Measurements from ENCODE around the gene TPCN1. TPM values are rescaled to one million over a fixed set of nuclear protein-coding genes. Genes with fewer than 3 reads are reported as not detected.

TPCN1 gene
- total and polyA plus RNA-seq, 2 of the 8 experiments (the other 6 are each of a cell fraction or from before 2014, with no cell fraction given) = 14.9 to 21.4 TPM

DNA sequence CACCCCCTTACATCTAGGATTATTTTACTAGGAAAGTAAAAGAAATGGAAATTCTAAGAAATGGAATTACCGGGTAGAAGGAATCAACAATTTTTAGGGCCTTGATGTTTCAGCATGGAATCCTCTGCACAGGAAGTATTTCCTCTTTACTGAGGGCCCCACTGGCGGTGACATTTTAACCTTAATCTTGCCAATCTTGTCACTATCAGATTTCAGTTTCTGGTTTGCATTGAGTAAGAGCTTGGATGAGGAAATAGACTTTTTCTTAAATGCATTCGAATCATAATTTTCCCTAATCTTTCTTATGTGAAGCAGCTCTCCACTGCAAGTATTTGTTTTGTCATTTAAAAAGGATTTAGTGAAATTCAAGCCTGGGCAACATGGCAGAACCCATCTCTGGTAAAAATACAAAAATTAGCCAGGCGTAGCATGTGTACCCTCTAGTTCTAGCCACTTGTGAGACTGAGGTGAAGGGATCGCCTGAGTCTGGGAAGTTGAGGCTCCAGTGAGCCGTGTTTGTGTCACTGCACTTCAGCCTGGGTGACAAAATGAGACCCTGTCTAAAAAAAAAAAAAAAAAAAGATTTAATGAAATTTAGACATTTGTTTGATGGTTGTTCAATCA lies 40.7 kb downstream of the TPCN1 start:
- no peak overlapping the region for H2BK15ac ChIP-seq (ENCODE audit: low read length)
- H3K4me3 ChIP-seq (ENCODE audit: extremely low read depth in 1 of 4, insufficient read depth in 2 of 4, low read depth in 3 of 4, low read length in 4 of 4) = no peak overlapping the region
- H2AK5ac ChIP-seq (ENCODE audit: low read depth, low read length) = no peak overlapping the region
- H2BK12ac ChIP-seq (ENCODE audit: low read depth, low read length) = no peak overlapping the region
- H3K9me3 ChIP-seq (ENCODE audit: insufficient read depth in 2 of 2, low read depth in 1 of 2, low read length in 1 of 2) = no peaks in the 10 kb centered on the region
- H3K4me2 ChIP-seq (ENCODE audit: insufficient read depth in 1 of 2, low read depth in 2 of 2, low read length in 2 of 2) = no peak overlapping the region
- H3K79me1 ChIP-seq (ENCODE audit: low read depth, low read length) = no peaks in the 10 kb centered on the region
- FAIRE-seq = no peak
- peaks cover 0 to 3% (median 0%) of the 10 kb centered on the region in 4 experiments; a peak in 4 of 7 replicates for H3K4me1 ChIP-seq (replicated peaks in 1 of 4; ENCODE audit: control insufficient read depth in 3 of 4, insufficient read depth in 4 of 4, low read length in 3 of 4)
- H3K23ac ChIP-seq (ENCODE audit: insufficient read length) = no peak overlapping the region
- no peak overlapping the region for H3K14ac ChIP-seq (ENCODE audit: insufficient read length)
- no peak overlapping the region for H2AFZ ChIP-seq (ENCODE audit: low read length)
- ChIA-PET POLR2A (ENCODE audit: partially characterized antibody) (interaction anchor here (1.4 kb wide), 1 partner anchor 16 kb away, joined by 3 read pairs; no protein-coding TSS in a partner anchor), CTCF (ENCODE audit: partially characterized antibody) (no interaction called here)
- H3K23me2 ChIP-seq (ENCODE audit: low read depth, low read length) = no peaks in the 10 kb centered on the region
- no peak overlapping the region for H3K9ac ChIP-seq (replicated peaks in 1 of 4; ENCODE audit: extremely low read depth in 1 of 4, low read depth in 3 of 4, low read length in 3 of 4)
- TF ChIP-seq JUN (IDR thresholded peaks at IDR 0.05; ENCODE audit: low read depth, low read length) (no peak), CBX5 (IDR thresholded peaks at IDR 0.05; ENCODE audit: low read depth, low read length) (no peak), CBX8 (IDR thresholded peaks at IDR 0.05; ENCODE audit: borderline replicate concordance, low read depth, low read length) (no peak), EP300 (IDR thresholded peaks at IDR 0.05; ENCODE audit: borderline replicate concordance in 1 of 2, low read depth in 2 of 2, low read length in 2 of 2) (no peak), BCL11A (IDR thresholded peaks at IDR 0.05; ENCODE audit: low read depth in 2 of 2, low read length in 2 of 2) (no peak), SIN3A (conservative IDR thresholded peaks at IDR 0.05 in 1 of 2, IDR thresholded peaks at IDR 0.05 in 1 of 2; ENCODE audit: low read depth in 1 of 2, low read length in 2 of 2) (no peak), ZNF274 (IDR thresholded peaks at IDR 0.05; ENCODE audit: borderline replicate concordance, extremely low read depth, low read length) (no peak), PHF8 (conservative IDR thresholded peaks at IDR 0.05; ENCODE audit: low read depth, low read length) (no peak)
- no peaks in the 10 kb centered on the region for H3K79me2 ChIP-seq (ENCODE audit: control insufficient read depth in 1 of 2, insufficient read depth in 2 of 2, low read length in 2 of 2)
- H2BK5ac ChIP-seq (ENCODE audit: low read depth, low read length) = no peak overlapping the region
- H4K20me1 ChIP-seq (replicated peaks in 1 of 2; ENCODE audit: control insufficient read depth in 1 of 2, insufficient read depth in 2 of 2, low read length in 2 of 2) = no peaks in the 10 kb centered on the region
- H3K4ac ChIP-seq (replicated peaks; ENCODE audit: insufficient read length, low read depth, low read length) = no peak overlapping the region
- H3K27ac ChIP-seq (ENCODE audit: low read depth, low read length) = no peak overlapping the region
- H4K8ac ChIP-seq (ENCODE audit: extremely low read depth, insufficient read depth, low read length) = no peak overlapping the region
- no peaks in the 10 kb centered on the region for H3K36me3 ChIP-seq (ENCODE audit: control insufficient read depth in 2 of 4, insufficient read depth in 4 of 4, low read length in 3 of 4)
- no peak overlapping the region for H2BK20ac ChIP-seq (ENCODE audit: low read length)
- 89% methylated on average over 6 of the region's 6 CpGs; no CpG with 5 or more reads in 1 of the 2 experiments for WGBS, 2 experiments (ENCODE audit: extremely low coverage in 1 of 2, insufficient coverage in 1 of 2, insufficient read length in 1 of 2, insufficient replicate concordance in 2 of 2, low coverage in 1 of 2, low lambda C conversion rate in 2 of 2, missing lambda C conversion rate in 1 of 2)
- H3K56ac ChIP-seq (replicated peaks; ENCODE audit: insufficient read length, low read depth, low read length) = no peak overlapping the region
- no peak overlapping the region for H2BK120ac ChIP-seq (replicated peaks; ENCODE audit: low read depth, low read length)
- no peak overlapping the region for H4K5ac ChIP-seq (ENCODE audit: insufficient read length, low read depth, low read length)
- no peak for DNase-seq (ENCODE audit: low read depth in 1 of 2, low spot score in 2 of 2)
- H4K91ac ChIP-seq (replicated peaks; ENCODE audit: insufficient read length, low read length) = no peak overlapping the region
- H3K27me3 ChIP-seq (replicated peaks in 1 of 4; ENCODE audit: control insufficient read depth in 3 of 4, extremely low read depth in 1 of 4, insufficient read depth in 3 of 4, low read length in 3 of 4) = no peaks in the 10 kb centered on the region
- H3K18ac ChIP-seq (ENCODE audit: extremely low read depth, low read length) = no peak overlapping the region

Measured in H1 (cell line).